HTERT RPE-1 (cell line): ENCODE results near the gene LTB4R2.

ENCODE experiments used
- in situ Hi-C: fragments of 300-500 bp; cut with MboI; formaldehyde crosslinking; loops from 4 replicates; pipeline ENCODE4 v1.14.3; 2020; ENCODE audit warnings: low sequenced_read_pairs

LTB4R2 gene

GRCh38 chr14:24298892-24299254 is 11.1 kb upstream of the LTB4R2 start:
- in situ Hi-C loops = no loop called here

GRCh38 chr14:24299255-24300191 is 10.4 kb upstream of the LTB4R2 start, which contains the start of the genes DHRS1 and NOP9:
DHRS1 (minus strand) TSS chr14:24299780; CDS start chr14:24299106, 674 bp downstream.
NOP9 (plus strand) TSS chr14:24299850; CDS start chr14:24299955, 105 bp downstream.
- in situ Hi-C loops = no loop called here

GRCh38 chr14:24300326-24300980 is 9.5 kb upstream of the LTB4R2 start:
- in situ Hi-C loops = no loop called here

- in situ Hi-C loops = no loop called here
These were observed 5.9 kb upstream of the LTB4R2 start for GRCh38 chr14:24304019-24304387.

- in situ Hi-C loops = no loop called here
These were observed 2.8 kb upstream of the LTB4R2 start for GRCh38 chr14:24307156-24307574.

GRCh38 chr14:24307575-24308341 is 2.2 kb upstream of the LTB4R2 start, which contains the start of gene CIDEB:
CIDEB (minus strand) TSS chr14:24307977; CDS start chr14:24307858, 119 bp downstream.
- in situ Hi-C loops = no loop called here

- in situ Hi-C loops = no loop called here
These were observed 1.4 kb upstream of the LTB4R2 start for GRCh38 chr14:24308342-24309124.

GRCh38 chr14:24310265-24310645 is 315 bp downstream of the LTB4R2 start:
- in situ Hi-C loops = no loop called here

- in situ Hi-C loops = no loop called here
These were observed 985 bp downstream of the LTB4R2 start, which contains the start of gene LTB4R for GRCh38 chr14:24310646-24311604. LTB4R (plus strand) TSS chr14:24311502; CDS start chr14:24315652, 4,150 bp downstream.

GRCh38 chr14:24311837-24312615 is 2.1 kb downstream of the LTB4R2 start:
- in situ Hi-C loops = no loop called here

- in situ Hi-C loops = no loop called here
These were observed 3.0 kb downstream of the LTB4R2 start for GRCh38 chr14:24312736-24313507.

- in situ Hi-C loops = no loop called here
These were observed 4.0 kb downstream of the LTB4R2 start for GRCh38 chr14:24313913-24314312.

GRCh38 chr14:24314377-24315193 is 4.6 kb downstream of the LTB4R2 start:
- in situ Hi-C loops = no loop called here

GRCh38 chr14:24315243-24315806 is 5.4 kb downstream of the LTB4R2 start:
- in situ Hi-C loops = no loop called here

- in situ Hi-C loops = no loop called here
These were observed 6.1 kb downstream of the LTB4R2 start for GRCh38 chr14:24315807-24316596.

GRCh38 chr14:24316597-24316950 is 6.6 kb downstream of the LTB4R2 start:
- in situ Hi-C loops = no loop called here
